Measurements from ENCODE around the gene TMC5. TPM values are rescaled to one million over a fixed set of nuclear protein-coding genes. Genes with fewer than 3 reads are reported as not detected.

TMC5 gene
- total and polyA plus RNA-seq, 2 of the 4 experiments (the other 2 are of a cell fraction), result not detected

- in situ Hi-C loops (cut with MboI; ENCODE audit: low sequenced_read_pairs), result no loop called here
- CTCF ChIA-PET, result no interaction called here
- dilution Hi-C loops (cut with HindIII; ENCODE audit: low sequenced_read_pairs, unreplicated experiment), result no loop called here
Observed at GRCh38 chr16:19515757-19516156, 98.1 kb downstream of the TMC5 start.

More at GRCh38 chr16:19515757-19516156, 98.1 kb downstream of the TMC5 start:
- Histone ChIP-seq H3K27me3 (ENCODE audit: control insufficient read depth, insufficient read depth, low read length) (no peaks in the 10 kb centered on the region), H4K91ac (ENCODE audit: insufficient read depth, low read depth, low read length) (no peak overlapping the region), H3K79me1 (ENCODE audit: low read depth in 1 of 2, low read length in 2 of 2) (peaks cover 13 to 36% of the 10 kb centered on the region in 2 experiments), H3K27ac (ENCODE audit: insufficient read depth, low read length) (no peak overlapping the region; the same call in 1 of the 2 replicates), H2BK120ac (ENCODE audit: low read depth, low read length) (no peak overlapping the region), H3K36me3 (ENCODE audit: control insufficient read depth, insufficient read depth, low read length) (no peaks in the 10 kb centered on the region), H4K20me1 (ENCODE audit: insufficient read depth, low read length) (no peaks in the 10 kb centered on the region), H3K9me3 (ENCODE audit: control insufficient read depth, insufficient read depth, low read length) (no peaks in the 10 kb centered on the region), H3K18ac (ENCODE audit: low read depth, low read length) (no peak overlapping the region), H3K4me1 (ENCODE audit: control insufficient read depth, insufficient read depth, low read length) (peaks cover 5% of the 10 kb centered on the region; the same call in 1 of the 2 replicates), H3K56ac (ENCODE audit: extremely low read depth, insufficient read depth, low read length) (no peak overlapping the region), H3K4ac (ENCODE audit: low read depth, low read length) (no peak overlapping the region), H4K8ac (ENCODE audit: low read depth in 2 of 2, low read length in 2 of 2) (no peak overlapping the region), H3K14ac (replicated peaks; ENCODE audit: low read depth, low read length) (no peak overlapping the region), H3K4me3 (ENCODE audit: insufficient read depth, low read depth, low read length) (no peak overlapping the region), H2BK15ac (ENCODE audit: low read depth, low read length) (no peak overlapping the region), H4K5ac (ENCODE audit: low read depth, low read length) (no peak overlapping the region), H2AK5ac (ENCODE audit: low read depth, low read length) (no peak overlapping the region), H2AK9ac (replicated peaks; ENCODE audit: low read depth, low read length, poor library complexity) (no peak overlapping the region), H2BK20ac (ENCODE audit: low read depth, low read length) (no peak overlapping the region), H2BK5ac (ENCODE audit: low read depth, low read length, poor library complexity, severe bottlenecking) (no peak overlapping the region), H3K9ac (ENCODE audit: low read depth, low read length) (no peak overlapping the region), H2AFZ (replicated peaks; ENCODE audit: low read length, poor library complexity) (no peak overlapping the region), H3K23ac (ENCODE audit: low read depth, low read length) (no peak overlapping the region), H3K4me2 (ENCODE audit: low read depth, low read length) (no peak overlapping the region), H3K9me1 (ENCODE audit: insufficient read depth, low read length) (peaks cover 2% of the 10 kb centered on the region; the same call in 1 of the 2 replicates)
- DNase-seq, result peak; percentile 50
- BruUV-seq (replicated peaks), result no TSS peak
- WGBS, 2 experiments (ENCODE audit: extremely low coverage in 2 of 2, insufficient read length in 1 of 2), result no CpG with 5 or more reads among the region's 2 CpGs
- TF ChIP-seq POLR2A (IDR thresholded peaks at IDR 0.05; ENCODE audit: low read depth, low read length) (no peak), RCOR1 (IDR thresholded peaks at IDR 0.05; ENCODE audit: insufficient replicate concordance, low read length) (no peak), ELK1 (IDR thresholded peaks at IDR 0.05; ENCODE audit: borderline replicate concordance, low read depth, low read length) (no peak), RFX5 (IDR thresholded peaks at IDR 0.05; ENCODE audit: low read depth, low read length) (no peak), BHLHE40 (IDR thresholded peaks at IDR 0.05; ENCODE audit: low read depth, low read length) (no peak), RAD21 (IDR thresholded peaks at IDR 0.05; ENCODE audit: low read length) (no peak), SMC3 (IDR thresholded peaks at IDR 0.05; ENCODE audit: low read depth, low read length) (no peak), CEBPB (IDR thresholded peaks at IDR 0.05; ENCODE audit: low read depth, low read length) (no peak), CTCF (conservative IDR thresholded peaks at IDR 0.05; ENCODE audit: low read depth, low read length) (no peak), MAFK (IDR thresholded peaks at IDR 0.05; ENCODE audit: low read depth, low read length) (no peak), MXI1 (IDR thresholded peaks at IDR 0.05; ENCODE audit: borderline replicate concordance, low read depth, low read length) (no peak), FOS (IDR thresholded peaks at IDR 0.05; ENCODE audit: low read depth, low read length) (no peak), NFE2L2 (IDR thresholded peaks at IDR 0.05; ENCODE audit: low read depth, low read length) (no peak), MAZ (IDR thresholded peaks at IDR 0.05; ENCODE audit: borderline replicate concordance, low read depth, low read length) (no peak)
- TF ChIP-seq, protein P1, sequence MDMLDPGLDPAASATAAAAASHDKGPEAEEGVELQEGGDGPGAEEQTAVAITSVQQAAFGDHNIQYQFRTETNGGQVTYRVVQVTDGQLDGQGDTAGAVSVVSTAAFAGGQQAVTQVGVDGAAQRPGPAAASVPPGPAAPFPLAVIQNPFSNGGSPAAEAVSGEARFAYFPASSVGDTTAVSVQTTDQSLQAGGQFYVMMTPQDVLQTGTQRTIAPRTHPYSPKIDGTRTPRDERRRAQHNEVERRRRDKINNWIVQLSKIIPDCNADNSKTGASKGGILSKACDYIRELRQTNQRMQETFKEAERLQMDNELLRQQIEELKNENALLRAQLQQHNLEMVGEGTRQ (IDR thresholded peaks at IDR 0.05; ENCODE audit: low read depth, low read length), result no peak
- POLR2A ChIA-PET (ENCODE audit: unreplicated experiment), result no interaction called here
- intact Hi-C loops (cut with micrococcal nuclease), result no loop called here
- ATAC-seq (ENCODE audit: low read depth), result peak; percentile 73

All from IMR-90 (cell line).